Activated naive CD4-positive, alpha-beta T cell treated with anti-CD3 and anti-CD28 coated beads for 36 hours (primary cell): ENCODE measurements around the gene PRKCE. TPM values are rescaled to one million over a fixed set of nuclear protein-coding genes. Genes with fewer than 3 reads are reported as not detected.

Experiments
- CTCF ChIA-PET: fragments of 350-600 bp; sonication (Branson Sonifier 250); formaldehyde crosslinking; loops from one replicate; lab custom pipeline; 2021; ENCODE audit warnings: antibody characterized with exemption; lab: Charles Lee
- DNase-seq: peaks from one replicate; pipeline ENCODE4 v3.0.0-alpha.2; 2020
- H3K27ac Mint-ChIP-seq: one replicate; pipeline ENCODE4 v1.8.0; 2021; ENCODE audit warnings: mild to moderate bottlenecking, mixed read lengths
- H3K27me3 Mint-ChIP-seq: one replicate; pipeline ENCODE4 v1.8.0; 2021; ENCODE audit warnings: low read depth, mixed read lengths
- H3K36me3 Mint-ChIP-seq: one replicate; pipeline ENCODE4 v1.8.0; 2021; ENCODE audit warnings: low read depth, mixed read lengths
- H3K4me1 Mint-ChIP-seq: one replicate; pipeline ENCODE4 v1.8.0; 2021; ENCODE audit warnings: low read depth, mixed read lengths
- H3K4me3 Mint-ChIP-seq: one replicate; pipeline ENCODE4 v1.8.0; 2021; ENCODE audit warnings: mild to moderate bottlenecking, moderate library complexity, mixed read lengths
- H3K9me3 Mint-ChIP-seq: one replicate; pipeline ENCODE4 v1.8.0; 2021; ENCODE audit warnings: mixed read lengths
- intact Hi-C: fragments of 100-400 bp; cut with micrococcal nuclease; formaldehyde crosslinking; loops from one replicate; pipeline ENCODE4 v1.15.1; 2023
- total RNA-seq, 2 experiments: library from RNA; stranded (reverse); gene quantifications; one replicate each; pipeline ENCODE4 v1.2.3, GENCODE V29; 2021

Gene PRKCE
- total RNA-seq, 2 experiments from 2014 or later, result 9.4 to 10.6 TPM

DNA sequence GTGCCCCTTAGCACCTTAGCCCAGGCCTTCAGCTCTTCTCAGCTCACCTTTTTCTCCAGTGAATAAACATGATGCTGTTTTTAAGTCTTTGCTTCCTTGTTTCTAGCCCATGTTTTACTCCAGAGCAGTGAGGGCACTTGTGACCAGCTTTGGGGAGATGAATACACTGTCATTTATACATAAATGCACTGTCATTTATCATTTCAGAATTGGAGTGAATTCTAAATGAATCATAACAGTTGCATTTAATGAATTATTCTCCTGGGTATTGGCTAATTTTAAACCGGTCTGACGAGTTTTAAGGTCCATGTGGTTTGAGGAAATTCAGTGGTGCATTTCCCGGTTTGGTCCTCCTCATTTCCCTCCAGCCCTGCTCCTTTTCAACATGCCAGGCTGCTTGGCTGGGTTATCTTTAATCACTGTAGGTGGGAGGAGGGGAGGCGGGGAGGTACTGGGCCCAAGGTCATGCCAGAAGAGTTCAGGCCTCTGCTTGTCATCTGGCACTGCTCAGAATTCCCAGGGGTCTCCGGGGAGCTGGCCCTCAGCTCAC, 23.9 kb downstream of the PRKCE start:
- Mint-ChIP-seq H3K36me3 (no peaks in the 10 kb centered on the region), H3K9me3 (no peaks in the 10 kb centered on the region), H3K27ac (no peak overlapping the region), H3K4me1 (no peaks in the 10 kb centered on the region), H3K4me3 (no peak overlapping the region), H3K27me3 (no peaks in the 10 kb centered on the region)
- intact Hi-C loops, result no loop called here
- CTCF ChIA-PET, result no interaction called here
- no peak for DNase-seq

DNA sequence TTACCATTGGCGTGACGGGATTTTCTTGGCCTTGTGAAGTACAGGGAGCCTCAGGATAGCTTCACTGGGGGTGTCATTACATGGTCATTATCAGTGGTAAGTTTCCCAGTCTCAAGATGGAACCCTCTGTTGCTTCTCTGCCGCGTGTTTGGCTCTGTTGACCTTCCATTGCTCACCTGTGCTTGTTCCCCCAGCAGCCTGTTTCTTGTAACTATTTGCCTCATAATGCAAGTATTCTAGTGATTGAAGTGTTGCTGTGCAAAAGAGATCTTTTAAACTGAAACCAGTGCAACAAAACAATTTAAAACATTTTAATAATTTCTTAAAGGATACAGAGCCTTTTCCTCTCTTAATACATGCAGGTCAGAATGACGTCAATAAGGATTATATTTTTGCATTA, 24.6 kb downstream of the PRKCE start:
- intact Hi-C loops, result no loop called here
- CTCF ChIA-PET, result no interaction called here
- Mint-ChIP-seq H3K27me3 (no peaks in the 10 kb centered on the region), H3K4me3 (no peak overlapping the region), H3K36me3 (no peaks in the 10 kb centered on the region), H3K27ac (no peak overlapping the region), H3K9me3 (no peaks in the 10 kb centered on the region), H3K4me1 (no peaks in the 10 kb centered on the region)
- no peak for DNase-seq

DNA sequence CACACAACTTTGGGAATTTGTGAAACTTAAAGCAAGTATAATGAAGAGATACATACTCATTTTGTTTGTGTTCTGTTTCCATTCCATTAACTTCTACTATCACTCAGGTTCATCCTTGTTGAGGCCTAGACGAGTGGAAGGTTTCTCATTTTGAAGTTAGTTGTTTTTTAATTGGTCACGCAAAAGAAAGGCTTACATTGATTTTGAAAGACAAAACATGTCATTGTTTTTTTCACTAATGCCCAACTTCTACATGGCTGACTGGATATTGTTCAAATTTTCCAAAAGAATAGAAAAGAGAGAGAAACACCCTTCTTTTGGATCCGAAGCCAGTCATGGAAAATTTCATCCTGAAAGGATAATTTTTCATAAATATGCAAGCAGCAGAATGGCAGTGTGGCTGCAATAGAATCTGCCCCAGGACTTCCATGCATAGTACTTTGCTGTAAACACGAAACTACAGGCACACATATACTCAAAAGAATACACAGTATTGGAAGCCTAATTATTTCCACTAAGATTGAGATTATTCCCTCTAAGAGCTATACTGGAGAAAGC, 27.4 kb downstream of the PRKCE start:
- H3K4me3 Mint-ChIP-seq, result no peak overlapping the region
- H3K36me3 Mint-ChIP-seq, result no peaks in the 10 kb centered on the region
- no peaks in the 10 kb centered on the region for H3K9me3 Mint-ChIP-seq
- intact Hi-C loops, result no loop called here
- no peak overlapping the region for H3K27ac Mint-ChIP-seq
- no peaks in the 10 kb centered on the region for H3K27me3 Mint-ChIP-seq
- CTCF ChIA-PET, result no interaction called here
- no peaks in the 10 kb centered on the region for H3K4me1 Mint-ChIP-seq
- DNase-seq, result no peak

DNA sequence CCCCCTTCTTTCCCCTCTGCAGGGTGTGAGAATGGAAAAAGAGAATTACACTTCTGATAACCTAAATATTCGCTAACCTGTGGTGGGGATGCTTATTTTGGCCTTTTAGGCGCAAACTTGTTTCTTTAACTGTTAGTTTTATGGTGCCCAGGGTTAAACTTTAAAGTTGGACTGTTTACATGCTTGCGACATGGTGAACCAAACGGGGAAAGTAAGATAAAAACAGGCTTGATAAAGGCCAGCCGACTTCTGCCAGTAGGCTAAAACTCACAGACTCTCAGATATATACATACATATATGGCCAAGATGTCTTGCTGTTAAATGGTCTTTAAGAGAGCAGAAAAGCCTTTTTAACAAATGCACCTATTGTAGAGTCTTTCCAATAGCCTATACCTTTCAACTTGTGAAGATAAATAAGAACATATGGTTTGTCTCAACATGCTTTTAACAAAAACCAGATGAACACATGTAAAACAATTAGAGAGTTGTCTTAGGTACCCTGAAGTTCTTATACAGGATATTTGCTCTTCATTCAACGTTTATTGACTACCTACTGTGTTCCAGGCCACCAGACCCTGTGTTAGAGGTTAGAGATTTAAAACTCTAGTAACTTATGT, 29.0 kb downstream of the PRKCE start:
- no peak for DNase-seq
- Mint-ChIP-seq H3K4me1 (no peaks in the 10 kb centered on the region), H3K27me3 (no peaks in the 10 kb centered on the region), H3K36me3 (no peaks in the 10 kb centered on the region), H3K4me3 (no peak overlapping the region), H3K9me3 (no peaks in the 10 kb centered on the region), H3K27ac (no peak overlapping the region)
- intact Hi-C loops, result no loop called here
- CTCF ChIA-PET, result no interaction called here

DNA sequence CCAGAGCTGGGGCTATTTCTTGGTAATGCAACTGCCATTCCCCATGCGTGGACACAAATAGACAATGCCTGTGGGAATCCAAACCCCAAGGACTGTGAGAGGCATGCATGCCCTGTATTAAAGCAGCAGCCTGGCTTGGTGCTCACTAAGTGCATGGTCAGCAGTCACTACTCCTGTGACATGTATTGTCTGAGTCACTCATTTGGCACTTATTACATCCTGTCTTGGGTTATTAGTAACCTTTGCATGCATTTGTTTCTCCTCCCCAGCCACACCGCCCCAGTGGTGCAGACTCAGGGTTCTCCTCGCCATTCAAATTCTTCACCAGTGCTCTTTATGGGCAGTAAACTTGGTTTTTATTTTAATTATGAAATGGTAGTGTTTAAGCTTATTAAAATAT, 30.2 kb downstream of the PRKCE start:
- CTCF ChIA-PET, result no interaction called here
- no peak overlapping the region for H3K27ac Mint-ChIP-seq
- intact Hi-C loops, result no loop called here
- no peaks in the 10 kb centered on the region for H3K9me3 Mint-ChIP-seq
- no peaks in the 10 kb centered on the region for H3K27me3 Mint-ChIP-seq
- no peak overlapping the region for H3K4me3 Mint-ChIP-seq
- no peak for DNase-seq
- no peaks in the 10 kb centered on the region for H3K36me3 Mint-ChIP-seq
- H3K4me1 Mint-ChIP-seq, result no peaks in the 10 kb centered on the region

DNA sequence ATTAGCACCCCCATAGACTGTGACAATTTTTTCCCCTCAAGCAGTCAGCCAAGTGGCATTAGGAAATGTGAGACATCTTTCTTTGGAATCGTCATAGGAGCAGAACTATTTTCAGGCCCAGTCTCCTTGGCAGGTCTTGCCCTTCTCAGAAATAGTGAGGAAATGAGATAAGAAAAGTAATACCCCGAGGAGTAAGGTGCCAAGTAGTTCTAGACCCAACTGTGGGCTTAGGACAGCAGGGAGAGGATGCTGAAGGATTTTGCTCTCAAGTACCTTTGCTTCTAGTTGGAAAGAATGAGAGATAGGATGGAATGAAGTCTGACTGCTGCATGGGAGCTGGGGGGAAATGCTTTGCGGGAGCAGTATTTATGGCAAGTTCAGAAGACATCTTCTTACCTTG, 31.8 kb downstream of the PRKCE start:
- Mint-ChIP-seq H3K4me1 (no peaks in the 10 kb centered on the region), H3K9me3 (no peaks in the 10 kb centered on the region), H3K4me3 (no peak overlapping the region), H3K27ac (no peak overlapping the region), H3K27me3 (no peaks in the 10 kb centered on the region), H3K36me3 (no peaks in the 10 kb centered on the region)
- CTCF ChIA-PET, result interaction anchor here (1.1 kb wide), 1 partner anchor 252 kb away, joined by 3 read pairs; no protein-coding TSS in a partner anchor
- intact Hi-C loops, result no loop called here
- no peak for DNase-seq

DNA sequence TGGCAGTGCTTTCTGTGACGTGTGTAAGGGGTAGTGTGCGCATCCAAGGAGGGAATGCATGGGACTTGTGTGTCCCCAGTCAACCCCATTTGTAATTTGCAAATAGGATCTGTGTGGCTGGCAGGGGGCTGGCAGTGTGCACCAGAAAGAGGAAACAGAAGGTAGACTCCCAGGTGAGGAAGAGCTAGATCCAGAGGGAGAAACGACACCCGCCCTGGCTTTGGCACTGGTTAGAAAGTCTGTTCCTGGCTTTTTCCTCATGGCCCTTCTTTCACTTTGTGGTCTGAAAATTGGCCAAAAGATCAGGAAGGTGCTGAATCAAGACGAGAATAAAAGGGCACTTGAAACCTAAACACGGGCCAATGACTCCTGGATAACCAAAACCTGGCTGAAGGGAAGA, 33.3 kb downstream of the PRKCE start:
- intact Hi-C loops, result no loop called here
- H3K4me1 Mint-ChIP-seq, result no peaks in the 10 kb centered on the region
- no peak overlapping the region for H3K27ac Mint-ChIP-seq
- H3K9me3 Mint-ChIP-seq, result no peaks in the 10 kb centered on the region
- no peak for DNase-seq
- CTCF ChIA-PET, result no interaction called here
- H3K36me3 Mint-ChIP-seq, result no peaks in the 10 kb centered on the region
- H3K4me3 Mint-ChIP-seq, result no peak overlapping the region
- H3K27me3 Mint-ChIP-seq, result no peaks in the 10 kb centered on the region

DNA sequence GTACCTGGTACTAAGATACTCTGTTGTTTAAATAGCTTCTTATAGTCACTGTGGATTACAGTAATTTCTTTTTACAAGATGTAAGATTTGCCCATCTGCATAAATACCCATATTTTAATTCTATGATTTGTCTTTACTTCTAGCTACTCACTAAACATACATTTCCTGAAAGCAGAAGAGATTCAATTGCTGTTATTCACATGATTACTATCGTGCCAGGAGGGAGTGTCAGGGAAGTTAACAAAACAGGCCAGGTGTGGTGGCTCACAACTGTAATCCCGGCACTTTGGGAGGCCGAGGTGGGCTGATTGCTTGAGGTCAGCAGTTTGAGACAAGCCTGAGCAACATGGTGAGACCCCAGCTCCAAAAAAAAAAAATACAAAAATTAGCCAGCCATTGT, 33.8 kb downstream of the PRKCE start:
- no peaks in the 10 kb centered on the region for H3K4me1 Mint-ChIP-seq
- CTCF ChIA-PET, result interaction anchor here (0.6 kb wide), 1 partner anchor 54 kb away, joined by 4 read pairs; no protein-coding TSS in a partner anchor
- no peaks in the 10 kb centered on the region for H3K27me3 Mint-ChIP-seq
- H3K36me3 Mint-ChIP-seq, result no peaks in the 10 kb centered on the region
- no peak overlapping the region for H3K27ac Mint-ChIP-seq
- DNase-seq, result no peak
- intact Hi-C loops, result no loop called here
- H3K4me3 Mint-ChIP-seq, result no peak overlapping the region
- H3K9me3 Mint-ChIP-seq, result no peaks in the 10 kb centered on the region

DNA sequence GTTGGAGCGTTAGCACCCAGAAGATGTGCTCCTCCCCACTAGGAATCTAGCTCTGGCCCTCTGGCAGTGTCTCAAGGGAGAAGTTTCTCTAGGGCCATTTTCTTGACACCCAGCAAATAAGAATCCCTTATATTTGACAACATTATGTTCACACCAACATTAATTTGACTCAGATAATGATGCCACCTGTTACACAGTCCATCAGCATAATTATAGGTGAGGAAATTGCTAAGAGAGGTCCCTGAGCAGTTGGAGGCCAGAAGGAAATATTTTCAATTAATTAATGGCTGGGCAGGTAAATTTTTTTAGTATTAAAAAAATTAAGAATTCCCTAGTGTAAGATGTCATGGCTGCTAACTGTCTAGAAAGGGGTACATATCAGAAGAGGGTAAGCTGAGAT, 36.5 kb downstream of the PRKCE start:
- DNase-seq, result no peak
- Mint-ChIP-seq H3K27me3 (no peaks in the 10 kb centered on the region), H3K4me3 (no peak overlapping the region), H3K4me1 (no peaks in the 10 kb centered on the region), H3K36me3 (no peaks in the 10 kb centered on the region), H3K9me3 (no peaks in the 10 kb centered on the region), H3K27ac (no peak overlapping the region)
- intact Hi-C loops, result no loop called here
- CTCF ChIA-PET, result no interaction called here

DNA sequence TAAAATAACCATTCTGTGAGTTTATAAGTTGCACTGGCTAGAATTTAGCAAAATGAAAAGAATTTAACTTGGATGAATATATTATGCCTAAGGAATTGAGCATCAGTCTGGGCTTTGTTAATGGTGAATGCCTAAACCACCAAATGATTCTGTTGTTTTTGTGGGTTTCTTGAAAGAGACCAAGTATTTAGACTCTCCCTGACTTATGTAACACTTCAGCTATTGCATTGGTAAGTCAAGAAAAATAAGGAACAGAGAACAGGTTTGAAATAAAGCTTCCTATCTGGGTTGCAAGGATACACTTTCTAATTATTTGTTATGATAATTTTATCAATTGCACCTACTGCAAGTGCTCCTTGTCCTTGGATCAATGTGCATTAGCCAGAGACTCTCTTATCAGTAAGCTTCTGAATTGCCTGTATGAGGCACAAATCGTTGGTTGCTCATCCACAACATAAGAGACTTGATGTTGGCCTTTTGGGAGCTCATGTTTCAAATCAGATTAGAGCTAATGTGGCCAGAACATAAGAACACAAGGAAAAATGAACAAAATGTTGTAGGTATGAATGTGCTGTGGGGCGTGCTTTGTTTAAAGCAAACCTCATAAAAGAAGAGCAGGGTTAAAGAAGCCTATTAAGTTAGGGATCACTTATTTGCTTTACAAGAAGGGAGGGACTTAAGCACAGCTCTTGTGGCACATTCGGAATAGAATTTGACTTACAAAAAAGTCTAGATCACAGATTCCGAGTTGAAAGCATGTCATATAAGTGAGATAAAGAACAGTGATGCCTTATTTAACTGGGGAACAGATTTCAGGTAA, 37.2 kb downstream of the PRKCE start:
- no peaks in the 10 kb centered on the region for H3K9me3 Mint-ChIP-seq
- no peaks in the 10 kb centered on the region for H3K36me3 Mint-ChIP-seq
- H3K4me1 Mint-ChIP-seq, result no peaks in the 10 kb centered on the region
- DNase-seq, result no peak
- CTCF ChIA-PET, result no interaction called here
- H3K27me3 Mint-ChIP-seq, result no peaks in the 10 kb centered on the region
- no peak overlapping the region for H3K27ac Mint-ChIP-seq
- intact Hi-C loops, result no loop called here
- H3K4me3 Mint-ChIP-seq, result no peak overlapping the region

DNA sequence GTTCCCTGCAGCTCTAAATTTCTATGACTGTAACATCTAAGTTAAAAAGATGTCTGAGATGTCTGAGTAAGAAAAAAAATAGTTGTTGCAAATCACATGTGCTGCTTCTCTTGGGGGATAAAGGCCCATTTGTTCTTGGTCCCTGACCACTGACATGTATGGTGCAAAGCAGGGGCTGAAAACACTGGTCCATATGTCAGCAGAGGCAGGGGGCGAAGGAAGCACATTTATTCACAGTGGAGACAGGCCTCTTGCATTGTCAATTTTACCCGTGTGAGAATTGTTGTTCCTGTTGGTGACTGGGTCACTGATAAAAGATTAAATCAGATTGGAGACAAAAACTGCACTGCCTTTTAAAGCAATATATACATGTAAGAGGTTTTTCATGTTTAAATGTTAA, 38.8 kb downstream of the PRKCE start:
- Mint-ChIP-seq H3K27me3 (no peaks in the 10 kb centered on the region), H3K27ac (no peak overlapping the region), H3K4me3 (no peak overlapping the region), H3K36me3 (no peaks in the 10 kb centered on the region), H3K4me1 (no peaks in the 10 kb centered on the region), H3K9me3 (no peaks in the 10 kb centered on the region)
- CTCF ChIA-PET, result no interaction called here
- no peak for DNase-seq
- intact Hi-C loops, result no loop called here

DNA sequence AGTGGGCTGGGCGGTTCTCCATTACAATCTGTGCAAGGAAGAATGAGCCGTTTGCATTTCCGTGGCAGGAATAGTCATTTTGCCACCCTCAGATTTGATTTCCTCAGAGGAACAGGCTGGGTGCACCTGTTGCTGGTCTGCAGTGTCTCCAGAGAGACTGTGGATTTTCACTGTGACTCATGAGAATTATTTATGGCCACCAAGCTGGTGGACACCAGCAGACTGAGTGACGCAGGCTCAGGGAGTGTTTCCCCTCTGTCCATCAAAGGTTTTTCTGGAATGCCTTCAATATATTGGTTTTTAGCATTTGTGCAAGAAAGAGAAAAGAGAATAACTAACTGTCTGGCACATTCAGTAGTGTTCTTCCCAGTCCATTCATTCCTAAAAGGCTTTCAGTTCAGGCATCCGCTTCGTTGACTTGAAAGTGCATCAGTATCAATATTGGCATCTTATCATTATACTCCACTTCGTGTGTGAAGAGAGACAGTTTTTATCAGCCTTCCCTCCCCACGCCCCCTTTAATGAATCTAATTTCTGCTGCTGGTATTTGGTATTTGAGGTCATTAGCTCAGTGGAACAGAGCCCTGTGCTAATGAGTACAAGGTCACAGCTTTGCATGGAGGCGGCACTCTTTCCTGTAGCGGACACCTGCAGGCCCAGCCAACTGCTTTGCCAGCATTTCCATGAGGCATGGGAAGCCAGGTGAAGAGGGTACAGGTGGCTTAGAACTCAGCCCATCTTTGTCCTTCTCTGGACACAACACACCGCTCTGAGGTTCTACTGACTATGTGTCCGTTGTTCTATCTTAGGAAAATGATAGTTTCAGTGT, 39.9 kb downstream of the PRKCE start:
- no peaks in the 10 kb centered on the region for H3K36me3 Mint-ChIP-seq
- H3K4me1 Mint-ChIP-seq, result no peaks in the 10 kb centered on the region
- intact Hi-C loops, result no loop called here
- no peaks in the 10 kb centered on the region for H3K27me3 Mint-ChIP-seq
- no peak overlapping the region for H3K27ac Mint-ChIP-seq
- H3K9me3 Mint-ChIP-seq, result no peaks in the 10 kb centered on the region
- DNase-seq, result no peak
- H3K4me3 Mint-ChIP-seq, result no peak overlapping the region
- CTCF ChIA-PET, result no interaction called here
